GM19238 (cell line): ENCODE measurements around the gene ASIC3.
A peak's percentile ranks its signal among the peaks of the same experiment; 100 is the strongest.

ENCODE experiments used
- DNase-seq: peaks from one replicate; pipeline ENCODE4 v3.0.0; 2011; ENCODE audit warnings: low spot score; ENCODE audit not compliant: insufficient read length

The ASIC3 gene

GRCh38 chr7:151070574-151070960 is 22.2 kb downstream of the ASIC3 start:
- DNase-seq, result no peak

DNA sequence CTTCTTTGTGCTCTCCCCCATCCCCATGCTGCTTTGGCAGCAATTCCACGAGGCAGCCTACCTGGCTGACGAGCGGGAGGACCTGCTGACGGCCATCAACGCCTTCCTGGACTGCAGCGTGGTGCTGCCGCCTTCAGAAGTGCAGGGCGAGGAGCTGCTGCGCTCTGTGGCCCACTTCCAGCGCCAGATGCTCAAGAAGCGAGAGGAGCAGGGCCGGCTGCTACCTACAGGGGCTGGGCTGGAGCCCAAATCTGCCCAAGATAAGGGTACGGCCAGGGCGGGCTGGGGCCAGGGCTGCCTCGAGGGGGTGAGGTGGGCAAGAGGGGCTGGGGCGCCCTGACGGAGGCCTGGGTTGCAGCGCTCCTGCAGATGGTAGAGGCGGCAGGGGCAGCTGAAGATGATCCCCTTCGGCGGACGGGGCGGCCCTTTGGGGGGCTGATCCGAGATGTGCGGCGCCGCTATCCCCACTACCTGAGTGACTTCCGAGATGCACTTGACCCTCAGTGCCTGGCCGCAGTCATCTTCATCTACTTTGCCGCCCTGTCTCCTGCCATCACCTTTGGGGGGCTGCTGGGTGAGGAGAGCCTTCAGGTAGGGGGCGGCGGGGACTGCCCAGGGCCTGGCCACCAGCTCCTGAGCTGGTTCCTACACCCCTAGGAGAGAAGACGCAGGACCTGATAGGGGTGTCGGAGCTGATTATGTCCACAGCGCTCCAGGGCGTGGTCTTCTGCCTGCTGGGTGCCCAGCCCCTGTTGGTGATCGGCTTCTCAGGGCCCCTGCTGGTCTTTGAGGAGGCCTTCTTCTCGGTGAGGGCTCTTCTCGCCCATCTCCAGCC is 22.9 kb downstream of the ASIC3 start:
- no peak for DNase-seq

DNA sequence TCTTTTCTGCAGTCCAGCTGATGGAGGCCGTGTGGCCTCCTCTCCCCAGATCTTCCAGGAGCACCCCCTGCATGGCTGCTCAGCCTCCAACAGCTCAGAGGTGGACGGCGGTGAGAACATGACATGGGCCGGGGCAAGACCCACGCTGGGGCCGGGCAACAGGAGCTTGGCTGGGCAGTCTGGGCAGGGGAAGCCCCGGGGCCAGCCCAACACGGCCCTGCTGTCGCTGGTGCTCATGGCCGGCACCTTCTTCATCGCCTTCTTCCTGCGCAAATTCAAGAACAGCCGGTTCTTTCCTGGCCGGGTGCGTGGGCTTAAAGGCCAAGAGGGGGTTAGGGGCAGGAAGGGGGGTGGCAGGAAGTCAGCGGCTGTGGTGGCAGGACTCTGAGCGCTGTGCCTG is 25.7 kb downstream of the ASIC3 start:
- DNase-seq, result no peak

- no peak for DNase-seq
Observed at GRCh38 chr7:151074817-151075661, 26.7 kb downstream of the ASIC3 start.

GRCh38 chr7:151075662-151075971 is 27.3 kb downstream of the ASIC3 start:
- DNase-seq, result no peak

GRCh38 chr7:151075978-151076426 is 27.7 kb downstream of the ASIC3 start:
- no peak for DNase-seq

- DNase-seq, result no peak
Observed at GRCh38 chr7:151076863-151077704, 28.8 kb downstream of the ASIC3 start.

- no peak for DNase-seq
Observed at GRCh38 chr7:151077705-151078232, 29.4 kb downstream of the ASIC3 start.

- no peak for DNase-seq
Observed at GRCh38 chr7:151078233-151079040, 30.1 kb downstream of the ASIC3 start.

DNA sequence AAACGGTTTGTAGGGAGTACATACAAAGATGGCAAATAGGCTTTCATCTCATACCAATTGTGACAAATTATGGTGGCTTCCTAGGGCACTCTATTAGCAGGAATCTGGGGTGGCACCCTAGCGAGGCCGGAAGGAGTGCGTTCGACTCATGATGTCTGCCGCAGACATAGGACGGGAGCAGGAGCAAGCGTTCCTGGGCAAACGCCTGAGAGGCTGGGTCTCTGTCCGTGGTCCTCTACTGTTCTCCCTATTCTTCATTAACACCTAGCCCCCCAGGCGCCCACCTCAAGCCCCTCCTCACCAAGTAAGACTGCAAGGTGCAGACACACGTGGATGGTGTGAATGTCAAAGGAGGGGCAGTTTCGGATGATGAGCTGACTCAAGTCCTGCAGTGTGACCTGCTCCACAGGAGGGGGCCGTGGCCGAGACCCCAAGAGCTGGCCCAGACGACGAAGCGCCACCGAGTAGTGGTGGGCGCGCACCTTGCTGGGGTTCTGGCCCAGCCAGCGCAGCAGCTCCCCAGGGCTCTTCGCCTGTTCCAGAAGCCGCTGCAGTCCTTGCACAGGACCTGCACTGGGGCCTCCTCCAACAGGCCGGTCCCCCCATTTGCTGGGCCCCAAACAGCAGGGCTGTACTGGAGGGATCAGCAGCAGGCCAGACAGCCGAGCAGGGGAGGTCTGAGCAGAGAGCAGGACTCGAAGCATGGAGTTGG is 31.0 kb downstream of the ASIC3 start:
- no peak for DNase-seq

DNA sequence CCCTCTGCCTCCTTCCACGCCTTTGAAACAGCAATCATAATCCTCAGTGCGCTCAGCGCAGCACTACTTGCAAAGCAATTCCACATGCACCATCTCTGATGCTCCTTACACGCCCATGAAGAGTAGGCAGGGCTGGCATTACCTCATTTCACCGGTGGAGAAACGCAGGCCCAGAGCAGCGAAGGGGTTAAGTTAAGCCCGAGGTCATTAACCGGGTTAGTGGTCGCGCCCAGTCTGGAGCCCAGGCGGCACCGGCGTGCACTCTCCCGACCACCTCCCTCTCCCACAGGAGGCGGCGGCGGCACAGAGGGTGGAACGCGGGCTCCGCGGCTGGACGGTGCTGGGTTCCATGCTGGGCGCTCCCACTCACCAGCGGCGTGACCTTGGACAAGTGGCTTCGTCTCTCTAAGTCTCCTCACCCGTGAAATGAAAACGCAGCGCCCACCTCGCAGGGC is 31.8 kb downstream of the ASIC3 start:
- DNase-seq, result no peak

GRCh38 chr7:151080522-151081169 is 32.3 kb downstream of the ASIC3 start, which contains the start of gene FASTK:
FASTK (minus strand) TSS chr7:151080809; CDS start chr7:151080766, 43 bp downstream.
- peak; percentile 99 for DNase-seq

DNA sequence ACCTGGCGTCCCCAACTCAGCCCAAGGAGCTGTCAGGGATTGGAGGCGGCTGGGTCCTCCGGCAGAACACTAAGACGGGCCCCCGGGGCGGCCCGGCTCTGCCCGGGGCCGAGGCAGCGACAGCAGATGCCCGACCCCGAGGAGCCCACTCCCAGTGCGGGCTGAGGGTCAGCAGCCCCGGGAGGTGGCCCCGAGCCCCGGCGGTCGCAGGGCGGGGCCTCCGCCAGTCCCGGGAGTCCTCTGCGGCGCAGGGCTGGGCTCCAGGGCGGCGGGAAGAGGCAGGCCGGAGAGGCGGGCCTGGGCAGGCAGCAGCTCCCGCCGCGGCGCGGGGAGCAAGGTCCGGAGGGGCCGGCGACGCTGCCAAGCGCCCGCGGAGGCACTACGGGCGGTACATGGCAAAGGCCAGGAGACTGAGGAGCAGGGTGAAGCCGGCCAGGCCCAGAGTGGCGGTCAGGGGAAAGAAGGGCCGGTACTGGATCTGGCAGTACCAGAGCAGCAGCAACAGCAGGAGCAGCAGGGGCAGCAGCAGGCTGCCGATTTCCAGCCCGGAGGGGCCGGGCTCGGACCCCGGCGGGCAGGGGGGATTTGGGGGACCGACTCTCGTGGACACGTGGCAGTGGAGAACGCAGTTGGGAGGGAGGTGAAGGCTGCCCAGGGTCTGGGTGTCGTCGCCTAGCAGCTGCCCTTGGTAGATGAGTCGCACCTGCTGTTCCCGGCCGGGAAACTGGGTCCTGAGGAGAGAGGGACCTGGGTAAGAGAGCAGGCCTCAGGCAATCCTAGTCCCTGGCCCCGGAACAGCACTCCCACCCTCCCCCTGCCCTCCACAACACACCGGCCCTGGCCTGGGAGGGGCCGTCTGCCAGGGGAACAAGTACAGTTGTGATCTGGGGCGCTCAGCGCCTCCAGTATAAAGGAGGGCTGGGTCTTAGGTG is 33.1 kb downstream of the ASIC3 start:
- DNase-seq, result no peak

GRCh38 chr7:151082141-151083070 is 34.1 kb downstream of the ASIC3 start:
- no peak for DNase-seq

DNA sequence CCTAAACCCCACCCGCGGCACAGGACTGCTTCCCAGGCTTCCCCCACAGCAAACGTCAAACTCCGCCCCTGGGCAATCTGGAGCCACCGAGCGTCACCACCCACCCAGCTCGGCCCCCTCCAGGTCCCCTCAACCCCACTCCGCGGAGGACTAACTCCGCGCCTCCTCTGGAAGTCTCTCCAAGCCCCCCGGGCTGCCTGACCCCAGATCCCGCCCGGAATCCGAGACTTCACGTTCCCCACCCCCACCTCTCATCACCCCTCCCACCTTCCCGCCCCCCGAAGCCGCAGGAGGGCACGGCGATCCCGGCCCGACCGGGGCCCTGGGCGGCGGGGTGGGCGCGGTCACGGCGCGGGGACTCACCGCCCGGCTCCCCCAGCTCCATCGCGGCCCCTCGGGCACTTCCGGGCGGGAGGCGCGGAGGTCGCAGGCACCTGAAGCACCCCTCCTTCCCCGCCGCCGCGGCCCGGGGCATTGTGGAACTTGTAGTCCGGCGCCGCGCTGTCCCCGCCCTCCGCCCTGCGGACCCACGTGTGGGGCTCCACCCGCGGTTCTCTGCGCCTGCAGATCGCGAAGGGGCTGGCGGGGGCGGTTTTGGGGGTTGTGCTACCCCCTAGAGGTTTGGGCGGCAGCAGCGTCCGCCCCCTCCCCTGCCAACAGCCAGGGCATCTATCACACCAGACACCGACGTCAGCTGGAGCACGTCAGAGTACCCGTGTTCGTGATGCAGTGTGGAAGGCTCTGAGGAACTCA is 34.9 kb downstream of the ASIC3 start, which contains the start of gene TMUB1:
Gene TMUB1, minus strand, starts transcription at position 423 of the 753 bp plus-strand sequence. CDS start 930 bp downstream, outside the sequence.
- DNase-seq, result peak; percentile 87

DNA sequence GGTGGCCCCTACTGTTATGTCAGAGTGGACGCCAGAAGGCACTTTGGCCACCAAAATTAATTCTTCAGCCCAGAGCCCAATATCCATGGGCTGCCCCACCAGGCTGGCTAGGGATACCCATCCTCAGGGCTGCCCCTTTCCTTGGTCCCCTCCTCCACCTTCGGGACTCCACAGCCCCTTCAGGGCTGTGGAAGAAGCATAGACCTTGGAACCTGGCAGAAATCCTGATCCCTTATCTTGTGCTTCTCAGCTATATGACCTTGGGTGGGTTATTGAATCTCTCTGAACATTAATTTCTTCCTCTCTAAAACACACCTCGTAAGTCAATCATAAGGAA is 35.5 kb downstream of the ASIC3 start:
- DNase-seq, result no peak
